ENCODE measurements around the gene ADGRA3. TPM values are rescaled to one million over a fixed set of nuclear protein-coding genes. Genes with fewer than 3 reads are reported as not detected.

ADGRA3 gene
- total RNA-seq, 3 donors from 2014 or later, result 34.6 to 74.8 (median 45.9) TPM

GRCh38 chr4:22504447-22504846, 11.4 kb downstream of the ADGRA3 start:
- Histone ChIP-seq H3K4me3 (no peak overlapping the region), H3K36me3 (no peaks in the 10 kb centered on the region), H3K27me3 (no peaks in the 10 kb centered on the region), H3K27ac (no peak overlapping the region), H3K9me3 (no peaks in the 10 kb centered on the region), H3K4me1 (peaks cover 0 to 10% of the 10 kb centered on the region in 2 donors)
- no peak for TF ChIP-seq POLR2AphosphoS5 (IDR thresholded peaks at IDR 0.05)
- TF ChIP-seq POLR2A (IDR thresholded peaks at IDR 0.05), result no peak
- no peak for TF ChIP-seq CTCF (IDR thresholded peaks at IDR 0.05)
- intact Hi-C loops (cut with DNase I; ENCODE audit: low total_unique reads), result loop anchor here (5.0 kb wide), 1 partner anchor 852 kb away; no protein-coding TSS in a partner anchor
- no peak for DNase-seq (ENCODE audit: low spot score in 2 of 2)

GRCh38 chr4:22502895-22503814, 12.7 kb downstream of the ADGRA3 start:
- intact Hi-C loops (cut with DNase I; ENCODE audit: low total_unique reads), result loop anchor here (5.0 kb wide), 1 partner anchor 851 kb away; no protein-coding TSS in a partner anchor
- Histone ChIP-seq H3K4me1 (peaks cover 0 to 10% of the 10 kb centered on the region in 2 donors), H3K27ac (peak overlapping the region; percentile 22 to 42), H3K4me3 (no peak overlapping the region), H3K27me3 (no peaks in the 10 kb centered on the region), H3K36me3 (no peaks in the 10 kb centered on the region), H3K9me3 (no peaks in the 10 kb centered on the region)
- TF ChIP-seq CTCF (IDR thresholded peaks at IDR 0.05) (no peak), POLR2A (IDR thresholded peaks at IDR 0.05) (no peak), POLR2AphosphoS5 (IDR thresholded peaks at IDR 0.05) (no peak)
- DNase-seq (ENCODE audit: low spot score in 2 of 2), result no peak

GRCh38 chr4:22501715-22502095, 14.2 kb downstream of the ADGRA3 start:
- peaks cover 0 to 10% of the 10 kb centered on the region in 2 donors for H3K4me1 ChIP-seq
- no peak for DNase-seq (ENCODE audit: low spot score in 2 of 2)
- no peak for TF ChIP-seq CTCF (IDR thresholded peaks at IDR 0.05)
- TF ChIP-seq POLR2AphosphoS5 (IDR thresholded peaks at IDR 0.05), result no peak
- no peak for TF ChIP-seq POLR2A (IDR thresholded peaks at IDR 0.05)
- no peaks in the 10 kb centered on the region for H3K36me3 ChIP-seq
- no peaks in the 10 kb centered on the region for H3K27me3 ChIP-seq
- no peak overlapping the region for H3K4me3 ChIP-seq
- no peak overlapping the region for H3K27ac ChIP-seq
- H3K9me3 ChIP-seq, result no peaks in the 10 kb centered on the region
- intact Hi-C loops (cut with DNase I; ENCODE audit: low total_unique reads), result loop anchor here (5.0 kb wide), 1 partner anchor 849 kb away; no protein-coding TSS in a partner anchor

GRCh38 chr4:22500831-22501714, 14.8 kb downstream of the ADGRA3 start:
- H3K27me3 ChIP-seq, result no peaks in the 10 kb centered on the region
- peak overlapping the region in 1 of 2 donors; percentile 85 for H3K27ac ChIP-seq
- no peak overlapping the region for H3K4me3 ChIP-seq
- intact Hi-C loops (cut with DNase I; ENCODE audit: low total_unique reads), result loop anchor here (5.0 kb wide), 1 partner anchor 849 kb away; no protein-coding TSS in a partner anchor
- TF ChIP-seq POLR2AphosphoS5 (IDR thresholded peaks at IDR 0.05) (no peak), POLR2A (IDR thresholded peaks at IDR 0.05) (no peak), CTCF (IDR thresholded peaks at IDR 0.05) (no peak)
- peaks cover 0 to 10% of the 10 kb centered on the region in 2 donors for H3K4me1 ChIP-seq
- no peaks in the 10 kb centered on the region for H3K9me3 ChIP-seq
- H3K36me3 ChIP-seq, result no peaks in the 10 kb centered on the region
- no peak for DNase-seq (ENCODE audit: low spot score in 2 of 2)
